HG03520 (cell line): Measurements from ENCODE around the gene CTTNBP2NL.
A peak's percentile ranks its signal among the peaks of the same experiment; 100 is the strongest.
"Not testable (repeated sequence)": the region's sequence is repeated elsewhere in the genome, so short reads cannot be mapped to it uniquely, and the experiment has no call there.

Experiments
- ATAC-seq: cut with Tn5 transposase; IDR thresholded peaks from one replicate; pipeline ENCODE4 v1.9.1; 2021; ENCODE audit warnings: mild to moderate bottlenecking, moderate library complexity; ENCODE audit not compliant: unreplicated experiment

The CTTNBP2NL gene

DNA sequence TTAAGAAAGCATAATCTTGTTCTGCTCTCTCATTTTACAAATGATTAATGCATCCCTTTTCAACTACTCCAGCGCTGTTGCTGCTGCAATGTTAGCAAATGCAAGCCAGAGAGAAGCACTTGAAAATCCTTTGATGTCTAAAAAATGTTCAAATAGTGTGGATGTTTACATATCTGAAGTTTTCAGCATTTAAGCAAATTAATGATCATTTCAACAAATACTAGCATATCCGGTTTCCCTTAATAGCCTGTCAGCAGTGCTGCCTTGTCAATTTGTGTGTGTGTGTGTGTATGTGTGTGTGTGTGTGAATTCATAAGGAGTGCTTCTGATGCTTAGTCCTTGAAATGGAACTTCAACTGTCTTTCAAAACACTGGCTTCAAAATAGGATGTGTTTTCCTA is 64.6 kb downstream of the CTTNBP2NL start:
- ATAC-seq: no peak

DNA sequence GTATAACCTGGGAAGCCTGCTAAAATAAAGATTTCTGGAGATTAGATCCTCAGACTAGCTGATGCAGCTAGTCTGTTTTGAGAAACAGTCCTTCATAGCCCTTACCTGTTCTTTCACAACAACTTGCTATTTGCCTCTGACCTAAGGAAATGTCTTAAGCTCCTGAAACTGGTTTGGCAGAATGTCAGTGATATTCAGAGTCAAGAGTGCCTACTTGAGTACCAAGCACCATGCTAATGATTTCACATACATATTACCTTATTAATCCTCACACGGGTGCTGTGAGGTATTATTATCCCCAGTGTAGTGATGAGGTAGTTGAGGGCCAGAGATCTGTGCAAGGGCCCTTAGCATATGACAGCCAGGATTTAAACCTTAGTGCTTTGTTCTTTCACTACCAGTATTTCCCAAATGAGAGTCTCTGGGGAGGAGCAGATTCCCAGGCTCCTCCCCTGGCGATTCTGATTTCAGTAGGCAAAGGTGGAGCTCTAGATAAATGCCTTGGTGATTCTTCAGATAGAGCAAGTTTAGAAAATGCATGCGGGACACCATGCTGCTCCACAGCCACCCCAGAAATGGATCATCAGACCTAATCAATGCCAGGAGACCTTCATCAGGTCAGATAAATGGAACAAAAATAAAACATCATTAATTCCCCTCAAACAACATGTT is 65.3 kb downstream of the CTTNBP2NL start:
- no peak for ATAC-seq

GRCh38 chr1:112462953-112463279 is 66.9 kb downstream of the CTTNBP2NL start:
- ATAC-seq: no peak

DNA sequence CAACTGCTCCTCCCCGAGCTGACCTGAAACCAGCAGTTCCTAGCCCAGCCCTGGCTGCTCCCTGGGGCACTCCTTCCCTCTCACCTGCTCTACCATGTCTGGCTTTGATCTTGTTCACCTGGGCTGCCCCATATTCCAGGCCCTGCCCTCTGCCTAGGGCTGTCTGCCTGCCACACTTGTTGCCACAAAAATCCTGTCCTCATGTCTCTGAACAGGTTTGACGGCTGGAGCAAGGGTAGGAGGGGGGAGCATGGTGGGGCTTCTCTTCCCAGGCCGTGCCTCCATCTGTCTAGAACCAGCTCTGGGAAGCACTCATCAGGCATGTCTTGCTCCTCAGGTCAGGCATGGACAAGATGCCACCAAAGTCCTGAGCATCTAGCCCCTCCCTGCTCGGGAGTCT is 68.5 kb downstream of the CTTNBP2NL start:
- ATAC-seq: no peak

DNA sequence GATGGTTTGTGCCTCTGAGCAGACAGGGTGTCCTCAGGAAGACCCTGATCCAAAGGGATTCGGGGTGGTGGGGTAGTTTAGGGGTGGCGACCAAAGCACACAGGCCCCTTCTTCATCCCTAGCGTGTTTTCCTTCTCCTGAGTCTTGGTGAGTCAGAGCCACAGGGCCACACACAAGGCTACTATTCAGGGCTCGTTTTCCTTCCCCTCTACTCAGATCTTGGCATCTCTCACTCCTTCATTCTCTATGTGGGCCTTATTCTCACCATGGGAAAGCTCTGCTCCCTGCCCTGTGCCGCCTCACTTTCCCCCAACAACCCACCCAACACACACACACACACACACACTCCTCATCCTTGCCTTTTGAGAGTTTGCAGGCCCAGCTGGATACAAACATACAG is 69.1 kb downstream of the CTTNBP2NL start:
- no peak for ATAC-seq

DNA sequence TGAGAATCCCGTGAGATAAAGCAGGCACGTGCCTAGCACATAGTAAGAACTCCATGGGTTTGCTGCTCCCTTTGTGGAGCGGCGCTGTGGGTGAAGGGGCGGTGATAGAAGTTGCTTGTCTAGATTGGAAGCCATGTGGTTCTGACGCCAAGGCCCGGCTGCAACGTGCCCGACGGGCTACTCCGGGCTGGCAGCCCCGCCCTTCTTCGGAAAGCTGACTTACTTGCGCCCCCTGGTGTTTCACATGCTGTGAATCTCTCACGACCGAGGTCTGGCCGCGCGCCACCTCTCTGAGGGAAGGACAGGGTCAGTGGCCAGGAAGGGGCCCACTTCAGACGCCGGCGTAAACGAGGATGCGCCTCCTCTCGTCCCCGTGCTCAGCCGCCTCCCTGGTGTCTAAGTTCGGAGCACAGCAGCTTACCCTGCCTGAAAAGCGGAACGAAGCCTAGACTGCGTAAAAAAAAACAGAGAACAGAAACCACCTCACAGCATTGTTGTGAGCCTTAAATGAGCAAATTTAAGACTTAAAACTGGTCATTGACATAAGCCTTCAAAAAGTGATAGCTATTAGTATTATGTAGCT is 70.2 kb downstream of the CTTNBP2NL start:
- ATAC-seq: peak; percentile 91

DNA sequence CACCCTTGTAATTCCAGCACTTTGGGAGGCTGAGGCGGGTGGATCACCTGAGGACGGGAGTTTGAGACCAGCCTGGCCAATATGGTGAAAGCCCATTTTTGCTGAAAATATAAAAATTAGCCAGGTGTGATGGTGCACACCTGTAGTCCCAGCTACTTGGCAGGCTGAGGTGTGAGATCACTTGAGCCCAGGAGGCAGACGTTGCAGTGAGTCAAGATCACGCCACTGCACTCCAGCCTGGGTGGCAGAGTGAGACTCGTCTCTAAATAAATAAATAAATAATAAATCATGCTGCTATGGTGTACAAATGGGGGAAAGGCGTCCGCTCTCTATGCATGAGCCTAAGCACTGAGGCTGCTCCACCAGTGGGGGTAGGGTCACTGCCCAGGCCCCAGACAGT is 74.3 kb downstream of the CTTNBP2NL start:
- ATAC-seq: not testable (repeated sequence)

DNA sequence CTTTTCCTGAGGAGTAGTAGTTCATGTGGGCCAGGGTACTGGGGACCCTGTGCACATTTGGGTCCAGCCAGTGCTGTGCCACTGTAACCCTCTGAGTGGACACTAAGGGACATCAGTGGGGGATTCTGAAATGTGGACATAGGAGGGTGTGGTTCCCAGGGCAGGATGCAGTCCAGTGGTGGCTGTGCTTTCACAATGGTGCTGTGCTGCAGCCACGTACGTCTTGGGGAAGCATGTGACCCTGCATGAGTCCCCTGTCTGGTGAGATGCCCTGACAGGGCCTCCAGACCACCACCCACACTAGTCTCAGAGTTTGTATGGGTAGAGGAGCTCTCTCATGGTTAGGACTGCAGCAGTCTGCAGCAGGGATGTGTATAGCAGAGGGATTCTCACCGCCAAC is 75.0 kb downstream of the CTTNBP2NL start:
- no peak for ATAC-seq

DNA sequence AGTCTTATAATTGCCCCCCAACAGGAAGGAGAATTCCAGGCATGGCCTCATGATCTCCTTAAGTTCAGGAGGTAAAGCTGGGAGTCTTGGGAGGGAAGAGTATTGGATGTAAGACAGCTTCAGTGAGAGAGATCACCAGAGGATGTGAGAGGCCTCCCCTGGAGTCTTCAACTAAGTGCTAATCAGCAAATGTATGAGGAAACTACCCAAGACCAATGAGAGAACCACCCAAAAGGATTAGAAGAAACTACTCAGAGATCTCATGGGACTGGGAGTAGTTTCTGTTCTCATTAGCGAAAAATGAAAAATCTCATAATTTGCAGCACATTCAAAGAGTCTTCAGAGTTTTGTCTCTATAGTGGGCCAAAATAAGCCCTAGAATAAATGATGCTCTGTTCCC is 76.1 kb downstream of the CTTNBP2NL start:
- ATAC-seq: no peak

DNA sequence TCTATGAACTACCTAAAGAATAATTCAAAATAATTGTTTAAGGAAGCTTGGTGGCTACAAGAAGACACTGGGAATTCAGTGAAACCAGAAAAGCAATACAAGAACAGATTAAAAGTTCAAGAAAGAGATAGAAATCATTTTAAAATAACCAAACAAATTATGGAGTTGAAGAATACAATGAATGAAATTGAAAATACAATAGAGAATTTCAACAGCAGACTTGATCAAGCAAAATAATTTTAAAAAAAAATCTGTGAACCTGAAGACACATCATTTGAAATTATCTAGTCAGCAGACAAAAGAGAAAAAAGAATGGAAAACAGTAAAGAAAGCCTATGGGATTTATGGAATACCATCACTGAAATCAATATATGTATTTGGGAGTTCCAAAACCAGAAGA is 81.5 kb downstream of the CTTNBP2NL start:
- ATAC-seq: no peak

DNA sequence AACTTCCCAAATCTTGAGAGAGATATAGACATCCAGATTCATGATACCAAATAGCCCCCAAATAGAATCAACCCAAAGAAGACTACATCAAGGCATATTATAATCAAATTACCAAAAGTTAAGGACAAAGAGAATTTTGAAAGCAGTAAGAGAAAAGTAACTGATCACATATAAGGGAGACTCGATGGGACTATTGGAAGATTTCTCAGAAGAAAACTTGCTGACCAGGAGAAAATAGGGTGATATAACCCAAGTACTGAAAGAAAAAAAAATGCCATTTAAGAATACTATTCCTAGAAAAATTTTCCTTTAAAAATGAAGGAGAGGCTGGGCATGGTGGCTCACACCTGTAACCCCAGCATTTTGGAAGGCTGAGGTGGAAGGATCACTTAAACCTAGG is 82.3 kb downstream of the CTTNBP2NL start:
- ATAC-seq: no peak

GRCh38 chr1:112486063-112486462 is 90.0 kb downstream of the CTTNBP2NL start:
- ATAC-seq: not testable (repeated sequence)

- ATAC-seq: not testable (repeated sequence)
Measured at GRCh38 chr1:112487686-112488085, 91.7 kb downstream of the CTTNBP2NL start.

DNA sequence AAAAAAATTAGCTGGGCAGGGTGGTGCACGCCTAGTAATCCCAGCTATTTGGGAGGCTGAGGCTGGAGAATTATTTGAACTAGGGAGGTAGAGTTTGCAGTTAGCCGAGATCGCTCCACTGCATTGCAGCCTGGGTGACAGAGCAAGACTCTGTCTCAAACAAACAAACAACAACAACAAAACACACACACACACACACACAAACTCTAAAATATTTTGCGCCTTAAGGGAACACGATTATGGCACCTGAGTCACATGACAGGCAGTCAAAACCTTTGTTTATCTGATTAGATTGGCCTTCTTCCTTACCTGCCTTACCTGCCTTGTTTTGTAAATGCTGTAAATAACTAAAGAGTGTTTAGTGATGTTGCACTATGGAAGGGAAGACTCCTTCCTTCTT is 92.1 kb downstream of the CTTNBP2NL start:
- no peak for ATAC-seq

- ATAC-seq: no peak
Measured at GRCh38 chr1:112492076-112492475, 96.1 kb downstream of the CTTNBP2NL start.

GRCh38 chr1:112493351-112493750 is 97.3 kb downstream of the CTTNBP2NL start:
- no peak for ATAC-seq

GRCh38 chr1:112496290-112496689 is 100.3 kb downstream of the CTTNBP2NL start:
- no peak for ATAC-seq

DNA sequence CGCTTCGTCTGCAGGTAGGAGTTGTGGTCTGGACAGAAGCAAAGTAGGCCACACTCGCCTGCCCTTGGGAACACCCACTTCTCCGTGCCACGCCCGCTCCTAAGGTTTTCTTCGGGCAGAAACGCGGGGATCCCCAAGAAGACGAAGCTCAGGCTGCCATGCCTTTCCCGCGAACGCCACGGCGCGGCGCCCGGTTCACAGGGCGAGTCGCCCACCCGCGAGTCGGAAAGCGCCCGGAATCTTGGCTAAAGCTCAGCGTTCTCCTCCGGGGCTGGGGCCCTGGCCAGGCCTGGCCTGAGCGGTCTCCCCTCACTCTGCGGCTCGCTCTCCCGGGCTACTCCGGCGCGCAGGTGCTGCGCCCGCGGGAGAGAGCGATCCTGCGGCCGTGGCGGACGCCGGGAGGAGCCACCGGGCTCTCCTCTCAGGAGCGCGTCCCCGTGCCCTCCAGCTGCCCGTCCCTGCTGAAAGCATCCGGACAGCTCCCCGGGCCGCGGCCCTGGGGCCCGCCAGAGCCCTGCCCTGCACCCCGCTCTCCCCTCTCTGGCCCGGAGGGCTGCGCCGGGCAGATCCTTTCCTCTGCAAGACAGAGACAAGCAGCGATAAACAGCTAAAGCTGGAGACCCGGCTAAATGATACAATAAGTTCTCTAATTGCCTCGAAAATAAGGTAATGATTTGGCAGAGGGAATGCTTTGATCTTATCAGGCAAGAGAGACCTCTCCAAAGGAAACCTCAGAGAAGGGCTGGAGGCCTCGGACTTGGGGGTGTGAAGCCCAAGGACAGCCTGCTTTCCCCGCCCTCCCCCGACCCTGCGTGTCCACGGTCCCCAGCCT is 106.0 kb downstream of the CTTNBP2NL start:
- ATAC-seq: no peak

- ATAC-seq: no peak
Measured at GRCh38 chr1:112502826-112503225, 106.8 kb downstream of the CTTNBP2NL start.

- ATAC-seq: no peak
Measured at GRCh38 chr1:112504001-112504660, 108.1 kb downstream of the CTTNBP2NL start.

DNA sequence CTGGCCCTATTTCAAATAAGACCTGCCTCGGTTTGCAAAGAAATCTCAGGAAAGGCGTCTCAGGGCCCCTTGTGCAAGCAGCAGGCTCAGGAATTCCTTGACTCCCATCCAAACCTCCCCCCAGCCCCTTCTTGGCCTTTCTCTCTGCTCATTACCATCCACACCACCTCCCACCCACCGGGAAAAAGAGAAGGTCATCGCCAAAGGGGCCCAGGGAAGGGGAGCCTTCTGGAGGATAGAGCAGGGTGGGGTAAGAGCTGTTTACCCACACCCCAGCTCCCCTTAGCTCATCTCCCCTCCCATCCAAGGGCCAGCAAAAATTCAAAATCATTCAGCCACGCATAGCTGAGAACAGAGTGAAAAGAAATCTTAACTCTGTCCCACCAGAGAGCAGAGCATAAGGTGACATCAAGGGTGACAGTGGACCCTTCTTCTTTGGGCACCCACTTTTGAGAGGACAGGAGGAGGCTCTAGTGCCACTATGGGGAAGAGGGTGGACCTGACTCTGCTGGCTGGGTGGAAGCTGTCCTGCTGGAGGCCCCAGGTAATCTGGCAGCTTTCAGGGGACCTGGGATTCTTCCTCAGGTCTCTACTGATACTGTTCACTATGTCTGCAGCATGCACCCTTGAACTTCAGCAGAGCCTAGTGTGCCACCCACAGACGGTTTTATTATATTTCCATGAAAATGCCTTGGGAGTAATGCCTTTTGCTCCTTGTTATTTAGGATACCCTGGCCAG is 108.8 kb downstream of the CTTNBP2NL start:
- ATAC-seq: no peak
